ENCODE data around the gene TRIML2.

Gene TRIML2

GRCh38 chr4:188042191-188042590 is 67.2 kb downstream of the TRIML2 start:
- in situ Hi-C loops (cut with HindIII; ENCODE audit: low sequenced_read_pairs) = no loop called here

GRCh38 chr4:188041721-188042120 is 67.7 kb downstream of the TRIML2 start:
- no peak for TF ChIP-seq CTCF (IDR thresholded peaks at IDR 0.05; ENCODE audit: low read depth, low read length, missing control alignments)
- in situ Hi-C loops (cut with HindIII; ENCODE audit: low sequenced_read_pairs) = no loop called here
- no peak for DNase-seq (ENCODE audit: low read depth)
- H3K4me3 ChIP-seq (ENCODE audit: low read depth, low read length) = no peak overlapping the region

More at GRCh38 chr4:188042191-188042590, 67.2 kb downstream of the TRIML2 start:
- H3K4me3 ChIP-seq (ENCODE audit: low read depth, low read length) = no peak overlapping the region
- DNase-seq (ENCODE audit: low read depth) = no peak
- TF ChIP-seq CTCF (IDR thresholded peaks at IDR 0.05; ENCODE audit: low read depth, low read length, missing control alignments) = no peak
